H1 (cell line): ENCODE measurements around the gene OLFM1. TPM values are rescaled to one million over a fixed set of nuclear protein-coding genes. Genes with fewer than 3 reads are reported as not detected.

Source experiments
- CTCF ChIA-PET: fragments of 300-600 bp; sonication (Branson Sonifier 250); formaldehyde crosslinking; loops from one replicate; lab custom pipeline; 2021; ENCODE audit not compliant: partially characterized antibody; lab: Charles Lee
- POLR2A ChIA-PET: fragments of 300-600 bp; sonication (Branson Sonifier 250); formaldehyde crosslinking; loops from one replicate; lab custom pipeline; 2021; ENCODE audit warnings: inconsistent platforms; ENCODE audit not compliant: partially characterized antibody; lab: Charles Lee
- DNase-seq, 2 experiments: peaks; one replicate each; pipeline versions ENCODE4 v3.0.0 to v3.0.0-alpha.2; 2010 to 2022; ENCODE audit warnings: low spot score in 2 of 2, low read depth in 1 of 2, mixed read lengths in 1 of 2
- FAIRE-seq: peaks from 2 replicates; lab custom pipeline; 2011; peaks lifted over from hg19 to GRCh38; lab: Jason Lieb, UNC
- H2AFZ ChIP-seq: 2 replicates; pipeline ENCODE4 v1.8.1; 2012; ENCODE audit warnings: low read length, inconsistent platforms
- H2AK5ac ChIP-seq: 2 replicates; pipeline ENCODE4 v1.6.1; 2013; ENCODE audit warnings: low read depth, low read length
- H2BK120ac ChIP-seq: replicated peaks from 2 replicates; pipeline ENCODE3; 2013; ENCODE audit warnings: low read depth, low read length, inconsistent platforms
- H2BK12ac ChIP-seq: 2 replicates; pipeline ENCODE4 v1.6.1; 2013; ENCODE audit warnings: low read depth, low read length
- H2BK15ac ChIP-seq: 2 replicates; pipeline ENCODE4 v1.6.1; 2013; ENCODE audit warnings: low read length
- H2BK20ac ChIP-seq: 2 replicates; pipeline ENCODE4 v1.6.1; 2013; ENCODE audit warnings: low read length
- H2BK5ac ChIP-seq: 2 replicates; pipeline ENCODE4 v1.6.1; 2013; ENCODE audit warnings: low read depth, low read length
- H3K14ac ChIP-seq: 2 replicates; pipeline ENCODE4 v1.6.1; 2013; ENCODE audit warnings: inconsistent platforms; ENCODE audit not compliant: insufficient read length
- H3K18ac ChIP-seq: 2 replicates; pipeline ENCODE4 v1.6.1; 2013; ENCODE audit warnings: low read length; ENCODE audit errors: extremely low read depth
- H3K23ac ChIP-seq: 2 replicates; pipeline ENCODE4 v1.6.1; 2013; ENCODE audit warnings: inconsistent platforms; ENCODE audit not compliant: insufficient read length
- H3K23me2 ChIP-seq: 2 replicates; pipeline ENCODE4 v1.6.1; 2013; ENCODE audit warnings: low read depth, low read length
- H3K27ac ChIP-seq: 2 replicates; pipeline ENCODE4 v1.6.1; 2011; ENCODE audit warnings: low read depth, low read length, inconsistent platforms
- H3K27me3 ChIP-seq, 4 experiments: replicated peaks in 1 of 4; 1 replicate in 1 of 4; 2 replicates in 3 of 4; pipeline versions ENCODE4 v1.6.1 to v1.8.1; 2011 to 2013; ENCODE audit warnings: low read length in 3 of 4, mild to moderate bottlenecking in 3 of 4, inconsistent platforms in 2 of 4, mixed read lengths in 2 of 4, moderate library complexity in 1 of 4; ENCODE audit not compliant: control insufficient read depth in 3 of 4, insufficient read depth in 3 of 4; ENCODE audit errors: extremely low read depth in 1 of 4
- H3K36me3 ChIP-seq, 4 experiments: 2 replicates each; pipeline versions ENCODE4 v1.6.1 to v1.8.1; 2011 to 2013; ENCODE audit warnings: mild to moderate bottlenecking in 4 of 4, low read length in 3 of 4, moderate library complexity in 2 of 4, control low read depth in 1 of 4, inconsistent platforms in 1 of 4; ENCODE audit not compliant: insufficient read depth in 4 of 4, control insufficient read depth in 2 of 4
- H3K4ac ChIP-seq: replicated peaks from 2 replicates; pipeline ENCODE3; 2013; ENCODE audit warnings: low read length, low read depth, mixed read lengths, inconsistent platforms; ENCODE audit not compliant: insufficient read length
- H3K4me1 ChIP-seq, 4 experiments: replicated peaks in 1 of 4; 1 replicate in 1 of 4; 2 replicates in 3 of 4; pipeline versions ENCODE4 v1.6.1 to v1.8.1; 2011 to 2013; ENCODE audit warnings: low read length in 3 of 4, inconsistent platforms in 2 of 4, mixed read lengths in 1 of 4; ENCODE audit not compliant: insufficient read depth in 4 of 4, control insufficient read depth in 3 of 4
- H3K4me2 ChIP-seq, 2 experiments: 2 replicates each; pipeline versions ENCODE4 v1.6.1 to v1.8.1; 2011 to 2013; ENCODE audit warnings: low read depth in 2 of 2, low read length in 2 of 2, control low read depth in 1 of 2, inconsistent platforms in 1 of 2, mild to moderate bottlenecking in 1 of 2; ENCODE audit not compliant: insufficient read depth in 1 of 2
- H3K4me3 ChIP-seq, 4 experiments: fragments of 200-600, 300-600 bp in 1 of 4; sonication (generic), shearing (Covaris generic), sonication (Bioruptor Twin) in 1 of 4; 2 replicates each; pipeline versions ENCODE4 v1.5.1 to v1.8.1; 2011 to 2016; ENCODE audit warnings: low read length in 4 of 4, low read depth in 3 of 4, control low read depth in 2 of 4, inconsistent platforms in 2 of 4, mild to moderate bottlenecking in 2 of 4, mixed read lengths in 1 of 4, moderate library complexity in 1 of 4; ENCODE audit not compliant: insufficient read depth in 2 of 4; ENCODE audit errors: extremely low read depth in 1 of 4
- H3K56ac ChIP-seq: replicated peaks from 2 replicates; pipeline ENCODE3; 2013; ENCODE audit warnings: low read depth, mild to moderate bottlenecking, mixed read lengths, low read length, inconsistent platforms; ENCODE audit not compliant: insufficient read length
- H3K79me1 ChIP-seq: 2 replicates; pipeline ENCODE4 v1.6.1; 2013; ENCODE audit warnings: low read depth, low read length, control low read depth
- H3K79me2 ChIP-seq, 2 experiments: 2 replicates each; pipeline versions ENCODE4 v1.6.1 to v1.8.1; 2012 to 2013; ENCODE audit warnings: low read length in 2 of 2, mild to moderate bottlenecking in 2 of 2, inconsistent platforms in 1 of 2; ENCODE audit not compliant: insufficient read depth in 2 of 2, control insufficient read depth in 1 of 2
- H3K9ac ChIP-seq, 4 experiments: replicated peaks in 1 of 4; 1 replicate in 1 of 4; 2 replicates in 3 of 4; pipeline versions ENCODE4 v1.6.1 to v1.8.1; 2011 to 2013; ENCODE audit warnings: low read depth in 3 of 4, low read length in 3 of 4, control low read depth in 2 of 4, mild to moderate bottlenecking in 2 of 4, moderate library complexity in 2 of 4, inconsistent platforms in 1 of 4; ENCODE audit errors: extremely low read depth in 1 of 4
- H3K9me3 ChIP-seq, 2 experiments: 2 replicates each; pipeline versions ENCODE4 v1.6.1 to v1.8.1; 2012 to 2013; ENCODE audit warnings: mild to moderate bottlenecking in 2 of 2, moderate library complexity in 2 of 2, control low read depth in 1 of 2, inconsistent platforms in 1 of 2, low read depth in 1 of 2, low read length in 1 of 2, mixed read lengths in 1 of 2; ENCODE audit not compliant: insufficient read depth in 2 of 2
- H4K20me1 ChIP-seq, 2 experiments: replicated peaks in 1 of 2; 2 replicates each; pipeline versions ENCODE3 to v1.8.1; 2011 to 2013; ENCODE audit warnings: inconsistent platforms in 2 of 2, low read length in 2 of 2, mild to moderate bottlenecking in 1 of 2; ENCODE audit not compliant: insufficient read depth in 2 of 2, control insufficient read depth in 1 of 2
- H4K5ac ChIP-seq: 2 replicates; pipeline ENCODE4 v1.6.1; 2013; ENCODE audit warnings: low read length, low read depth, mixed read lengths, inconsistent platforms; ENCODE audit not compliant: insufficient read length
- H4K8ac ChIP-seq: 2 replicates; pipeline ENCODE4 v1.8.0; 2013; ENCODE audit warnings: mild to moderate bottlenecking, moderate library complexity, low read length, inconsistent platforms; ENCODE audit not compliant: insufficient read depth; ENCODE audit errors: extremely low read depth
- H4K91ac ChIP-seq: replicated peaks from 2 replicates; pipeline ENCODE3; 2013; ENCODE audit warnings: low read length, mixed read lengths, inconsistent platforms; ENCODE audit not compliant: insufficient read length
- GABPA ChIP-seq: IDR thresholded peaks from 2 replicates; pipeline ENCODE4 v1.6.1; 2011; ENCODE audit warnings: mild to moderate bottlenecking, low read length, moderate library complexity, borderline replicate concordance; ENCODE audit not compliant: insufficient read depth
- HDAC2 ChIP-seq, 2 experiments: fragments of 300-600 bp in 1 of 2; sonication (generic) in 1 of 2; IDR thresholded peaks; 2 replicates each; pipeline ENCODE4 v1.6.1; 2011 to 2012; ENCODE audit warnings: low read depth in 2 of 2, low read length in 2 of 2, mild to moderate bottlenecking in 2 of 2, moderate library complexity in 2 of 2, borderline replicate concordance in 1 of 2, inconsistent platforms in 1 of 2
- WGBS, 2 experiments: shearing (Covaris generic) in 1 of 2; methylation state at CpG; one replicate each; pipeline versions ENCODE4 v1.1.6 to v1.1.7; 2013 to 2015; ENCODE audit warnings: low lambda C conversion rate in 2 of 2, mixed read lengths in 2 of 2, inconsistent platforms in 1 of 2, low coverage in 1 of 2, missing lambda C conversion rate in 1 of 2; ENCODE audit not compliant: insufficient replicate concordance in 2 of 2, insufficient coverage in 1 of 2, insufficient read length in 1 of 2; ENCODE audit errors: extremely low coverage in 1 of 2, missing lambda C conversion rate in 1 of 2; 5-methylcytosine and 5-hydroxymethylcytosine counted together
- polyA plus RNA-seq, 7 experiments: library from polyadenylated mRNA; depleted of rRNA in 3 of 7; stranded (reverse) in 5 of 7; unstranded in 2 of 7; fragments of >200 nt in 5 of 7; fragments of 200-250 nt in 2 of 7; gene quantifications; 1 replicate in 5 of 7; 2 replicates in 1 of 7; 4 replicates in 1 of 7; pipeline versions ENCODE4 v1.2.1 to v1.2.3, GENCODE V29; 2011 to 2013; ENCODE audit warnings: missing spikeins in 2 of 7, mixed read lengths in 2 of 7
- total RNA-seq: library from RNA; stranded (reverse); fragmentation: NEBNext Ultra II Directional; extraction: Animal tissue kit (Norgen Biotek cat#: 25700); gene quantifications from 2 replicates; pipeline ENCODE4 v1.2.1, GENCODE V29; 2021

Gene OLFM1
- total and polyA plus RNA-seq, 2 of the 8 experiments (the other 6 are each of a cell fraction or from before 2014, with no cell fraction given): 53.0 to 53.4 TPM

DNA sequence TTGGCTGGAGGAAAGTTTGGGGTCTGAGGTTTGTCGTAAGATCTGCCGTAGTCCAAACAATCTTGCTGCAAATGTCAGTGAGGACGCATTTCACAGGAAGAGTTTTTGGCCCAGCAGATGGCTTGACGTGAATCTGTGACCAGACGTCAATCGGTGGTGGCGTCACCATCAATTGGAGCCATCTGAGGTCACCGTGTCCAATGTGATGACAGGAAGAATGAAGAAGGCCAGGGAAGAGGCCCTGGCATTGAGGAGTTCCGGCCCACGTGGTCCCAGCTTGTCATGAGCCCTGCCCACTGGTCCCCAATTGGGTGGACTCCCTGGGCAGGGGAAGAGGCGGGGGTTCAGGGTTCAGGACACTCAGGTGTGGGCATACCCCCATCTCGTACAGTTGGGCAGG lies 79.9 kb downstream of the OLFM1 start:
- CTCF ChIA-PET: interaction anchor here (1.4 kb wide), 1 partner anchor 14 kb away, joined by 4 read pairs; no protein-coding TSS in a partner anchor
- no peak for TF ChIP-seq GABPA
- no peak for TF ChIP-seq HDAC2 (IDR thresholded peaks at IDR 0.05; ENCODE audit: borderline replicate concordance in 1 of 2, low read depth in 2 of 2, low read length in 2 of 2)

More for the DNA sequence above, 79.9 kb downstream of the OLFM1 start:
- Histone ChIP-seq H2BK5ac (no peak overlapping the region), H4K20me1 (peaks cover 0 to 5% of the 10 kb centered on the region in 2 experiments), H2BK15ac (no peak overlapping the region), H3K23me2 (no peaks in the 10 kb centered on the region), H2BK12ac (no peak overlapping the region), H4K8ac (no peak overlapping the region), H3K14ac (no peak overlapping the region), H3K9me3 (no peaks in the 10 kb centered on the region), H2AK5ac (no peak overlapping the region), H3K9ac (no peak overlapping the region), H2BK20ac (no peak overlapping the region), H3K18ac (no peak overlapping the region), H3K4me1 (peaks cover 0 to 10% (median 3%) of the 10 kb centered on the region in 4 experiments; a peak in 6 of 7 replicates), H4K5ac (no peak overlapping the region), H3K56ac (no peak overlapping the region), H2BK120ac (no peak overlapping the region), H3K36me3 (no peaks in the 10 kb centered on the region), H3K4me3 (no peak overlapping the region), H3K27me3 (no peaks in the 10 kb centered on the region), H4K91ac (no peak overlapping the region), H3K23ac (no peak overlapping the region), H3K4me2 (no peak overlapping the region), H2AFZ (no peak overlapping the region), H3K4ac (no peak overlapping the region), H3K79me1 (no peaks in the 10 kb centered on the region), H3K79me2 (no peaks in the 10 kb centered on the region), H3K27ac (no peak overlapping the region)
- WGBS, 2 experiments: 94% methylated on average over 12 of the region's 12 CpGs; no CpG with 5 or more reads in 1 of the 2 experiments
- DNase-seq (no peak), FAIRE-seq (no peak)
- POLR2A ChIA-PET: no interaction called here
